IPS DF 6.9 (cell line): ENCODE results near the gene COL27A1.

Experiments used
- DNase-seq: peaks from one replicate; pipeline ENCODE4 v3.0.0-alpha.2; 2013; ENCODE audit warnings: low read depth, low spot score
- H3K27ac ChIP-seq: one replicate; pipeline ENCODE4 v1.5.1; 2013; ENCODE audit warnings: low read length, control low read depth
- H3K27me3 ChIP-seq: 2 replicates; pipeline ENCODE4 v1.6.1; 2013; ENCODE audit warnings: mild to moderate bottlenecking, low read length; ENCODE audit not compliant: control insufficient read depth, insufficient read depth
- H3K36me3 ChIP-seq: 2 replicates; pipeline ENCODE4 v1.6.1; 2013; ENCODE audit warnings: low read length; ENCODE audit not compliant: control insufficient read depth, insufficient read depth
- H3K4me1 ChIP-seq: 2 replicates; pipeline ENCODE4 v1.6.1; 2013; ENCODE audit warnings: low read length; ENCODE audit not compliant: control insufficient read depth, insufficient read depth
- H3K4me3 ChIP-seq: 2 replicates; pipeline ENCODE4 v1.5.1; 2013; ENCODE audit warnings: mild to moderate bottlenecking, low read length
- H3K9me3 ChIP-seq: 2 replicates; pipeline ENCODE4 v1.6.1; 2013; ENCODE audit warnings: low read length, inconsistent platforms; ENCODE audit not compliant: control insufficient read depth, insufficient read depth
- WGBS: extraction: QIAGEN DNeasy Blood & Tissue Kit; methylation state at CpG from one replicate; pipeline ENCODE4 v1.1.7; 2013; ENCODE audit warnings: mixed read lengths, missing lambda C conversion rate; ENCODE audit not compliant: insufficient read length, insufficient coverage; 5-methylcytosine and 5-hydroxymethylcytosine counted together

COL27A1 gene

DNA sequence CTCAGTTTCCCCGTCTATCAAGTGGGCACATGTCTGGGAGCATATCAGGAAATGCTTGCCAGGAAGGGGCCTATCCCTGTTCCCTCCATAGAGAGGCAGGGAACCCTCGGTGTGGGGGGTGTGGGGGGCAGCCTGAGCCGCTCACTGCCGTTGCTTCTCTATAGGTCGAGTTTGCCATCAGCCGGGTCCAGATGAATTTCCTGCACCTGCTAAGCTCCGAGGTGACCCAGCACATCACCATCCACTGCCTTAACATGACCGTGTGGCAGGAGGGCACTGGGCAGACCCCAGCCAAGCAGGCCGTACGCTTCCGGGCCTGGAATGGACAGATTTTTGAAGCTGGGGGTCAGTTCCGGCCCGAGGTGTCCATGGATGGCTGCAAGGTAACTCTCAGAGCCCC, 153.8 kb downstream of the COL27A1 start:
- no peaks in the 10 kb centered on the region; the same call in 1 of the 2 replicates for H3K4me1 ChIP-seq
- no peak overlapping the region for H3K4me3 ChIP-seq
- no peaks in the 10 kb centered on the region for H3K27me3 ChIP-seq
- WGBS, result no CpG with 5 or more reads among the region's 13 CpGs
- no peaks in the 10 kb centered on the region for H3K9me3 ChIP-seq
- no peak overlapping the region for H3K27ac ChIP-seq
- DNase-seq, result no peak
- H3K36me3 ChIP-seq, result 0 out of 2 replicates have a peak, but pooled peaks cover 2% of the 10 kb centered on the region

- Histone ChIP-seq H3K4me1 (no peaks in the 10 kb centered on the region; the same call in 1 of the 2 replicates), H3K9me3 (no peaks in the 10 kb centered on the region), H3K4me3 (no peak overlapping the region), H3K27me3 (no peaks in the 10 kb centered on the region), H3K36me3 (0 out of 2 replicates have a peak, but pooled peaks cover 2% of the 10 kb centered on the region), H3K27ac (no peak overlapping the region)
- DNase-seq, result no peak
- no CpG with 5 or more reads among the region's 22 CpGs for WGBS
These were observed 155.4 kb downstream of the COL27A1 start for GRCh38 chr9:114310471-114311450.

GRCh38 chr9:114311571-114312512, 156.5 kb downstream of the COL27A1 start:
- 100% methylated on average over 1 of the region's 28 CpGs for WGBS

DNA sequence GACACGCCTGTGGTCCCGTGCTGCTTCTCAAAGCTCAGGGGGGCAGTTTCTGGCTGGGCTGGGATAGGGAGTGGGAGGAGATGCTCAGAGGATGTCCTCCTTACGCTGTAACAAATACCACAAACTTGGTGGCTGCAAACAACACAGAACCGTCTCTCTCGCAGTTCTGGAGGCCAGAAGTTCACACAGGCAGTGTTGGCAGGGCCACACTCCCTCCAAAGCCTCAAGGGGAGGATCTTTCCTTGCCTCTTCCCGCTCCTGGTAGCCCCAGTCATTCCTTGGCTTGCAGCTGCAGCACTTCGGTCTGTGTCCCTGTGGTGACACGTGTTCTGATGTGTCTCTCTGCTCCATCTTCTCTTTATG, 157.2 kb downstream of the COL27A1 start:
- DNase-seq, result no peak
- no peaks in the 10 kb centered on the region; the same call in 1 of the 2 replicates for H3K4me1 ChIP-seq
- 0 out of 2 replicates have a peak, but pooled peaks cover 2% of the 10 kb centered on the region for H3K36me3 ChIP-seq
- no CpG with 5 or more reads among the region's 8 CpGs for WGBS
- no peak overlapping the region for H3K27ac ChIP-seq
- no peak overlapping the region for H3K4me3 ChIP-seq
- H3K9me3 ChIP-seq, result no peaks in the 10 kb centered on the region
- H3K27me3 ChIP-seq, result no peaks in the 10 kb centered on the region

More at GRCh38 chr9:114311571-114312512, 156.5 kb downstream of the COL27A1 start:
- H3K27ac ChIP-seq, result no peak overlapping the region
- H3K4me1 ChIP-seq, result no peaks in the 10 kb centered on the region; the same call in 1 of the 2 replicates
- no peaks in the 10 kb centered on the region for H3K9me3 ChIP-seq
- H3K27me3 ChIP-seq, result no peaks in the 10 kb centered on the region
- no peak overlapping the region for H3K4me3 ChIP-seq
- DNase-seq, result no peak
- 0 out of 2 replicates have a peak, but pooled peaks cover 2% of the 10 kb centered on the region for H3K36me3 ChIP-seq

GRCh38 chr9:114313186-114313585, 157.8 kb downstream of the COL27A1 start:
- no peaks in the 10 kb centered on the region for H3K9me3 ChIP-seq
- H3K4me3 ChIP-seq, result no peak overlapping the region
- H3K36me3 ChIP-seq, result no peaks in the 10 kb centered on the region
- no peak for DNase-seq
- H3K27me3 ChIP-seq, result no peaks in the 10 kb centered on the region
- H3K4me1 ChIP-seq, result no peaks in the 10 kb centered on the region; the same call in 1 of the 2 replicates
- WGBS, result no CpG with 5 or more reads among the region's 8 CpGs
- no peak overlapping the region for H3K27ac ChIP-seq

DNA sequence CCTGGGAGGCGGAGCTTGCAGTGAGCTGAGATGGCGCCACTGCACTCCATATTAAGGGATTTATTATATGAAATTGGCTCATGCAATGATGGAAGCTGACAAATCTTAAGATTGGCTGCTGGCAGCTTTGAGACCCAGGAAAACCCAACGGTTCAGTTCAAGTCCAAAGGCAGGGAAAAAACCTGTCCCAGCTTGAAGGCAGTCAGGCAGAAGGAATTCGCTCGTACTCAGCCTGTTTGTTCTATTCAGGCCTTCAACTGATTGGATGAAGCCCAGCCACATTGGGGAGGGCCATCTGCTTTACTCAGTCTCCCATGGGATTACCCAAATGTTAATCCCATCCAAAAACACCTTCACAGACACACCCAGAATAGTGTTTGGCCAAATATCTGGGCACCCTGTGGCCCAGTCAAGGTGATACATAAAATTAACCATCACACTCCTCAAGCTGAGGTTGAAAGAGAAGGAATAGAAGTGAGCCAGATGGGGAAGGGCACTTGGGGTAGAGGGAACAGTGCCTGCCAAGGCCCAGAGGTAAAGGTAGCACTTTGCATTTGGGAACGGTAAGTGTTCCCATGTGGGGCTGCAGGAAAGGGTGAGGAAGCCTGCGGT, 159.0 kb downstream of the COL27A1 start:
- DNase-seq, result no peak
- Histone ChIP-seq H3K36me3 (no peaks in the 10 kb centered on the region), H3K4me1 (no peaks in the 10 kb centered on the region; the same call in 1 of the 2 replicates), H3K9me3 (no peaks in the 10 kb centered on the region), H3K27ac (no peak overlapping the region), H3K27me3 (no peaks in the 10 kb centered on the region), H3K4me3 (no peak overlapping the region)
- no CpG with 5 or more reads among the region's 7 CpGs for WGBS

DNA sequence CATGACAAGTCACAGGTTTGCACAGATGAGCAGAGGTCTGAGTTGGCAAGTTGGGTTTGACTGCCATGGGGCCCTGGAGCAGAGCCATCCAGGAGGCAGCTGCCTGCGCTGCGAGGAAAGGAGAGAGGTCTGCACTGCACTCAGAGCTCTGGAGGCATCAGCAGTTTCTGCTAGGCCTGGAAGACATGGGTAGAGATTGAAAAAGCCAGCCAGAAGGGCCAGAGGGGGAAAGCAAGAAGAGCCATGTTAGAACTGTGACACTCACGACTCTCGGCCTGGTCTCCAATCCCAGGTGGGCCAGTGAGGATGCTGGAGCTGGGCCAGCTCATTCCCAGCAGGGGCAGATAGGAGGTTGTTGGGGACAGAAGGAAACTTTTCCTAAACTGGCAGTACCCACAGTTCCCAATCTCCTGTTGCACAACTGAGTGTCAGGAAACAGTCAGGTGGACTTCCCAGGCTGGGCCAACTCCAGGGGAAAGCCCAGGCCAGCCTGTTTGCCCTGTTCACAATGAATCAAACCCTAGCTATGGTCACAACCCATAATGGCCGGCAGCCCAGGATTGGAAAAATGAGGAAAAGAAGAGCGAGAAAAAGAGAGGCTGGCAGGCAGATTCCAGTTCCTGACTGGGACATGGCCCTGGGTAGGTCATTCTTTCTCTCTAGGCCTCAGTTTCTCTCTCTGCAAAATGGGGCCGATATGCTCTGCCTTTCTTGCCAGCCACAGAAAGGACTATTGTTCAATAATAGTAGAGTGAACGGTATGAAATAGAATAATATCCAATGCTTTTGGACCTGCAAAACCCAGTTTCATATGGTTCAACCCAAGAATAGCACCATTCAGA, 159.8 kb downstream of the COL27A1 start:
- H3K27ac ChIP-seq, result no peak overlapping the region
- H3K4me1 ChIP-seq, result no peaks in the 10 kb centered on the region; the same call in 1 of the 2 replicates
- WGBS, result no CpG with 5 or more reads among the region's 8 CpGs
- no peaks in the 10 kb centered on the region for H3K9me3 ChIP-seq
- H3K4me3 ChIP-seq, result no peak overlapping the region
- no peak for DNase-seq
- no peaks in the 10 kb centered on the region for H3K36me3 ChIP-seq
- H3K27me3 ChIP-seq, result no peaks in the 10 kb centered on the region

DNA sequence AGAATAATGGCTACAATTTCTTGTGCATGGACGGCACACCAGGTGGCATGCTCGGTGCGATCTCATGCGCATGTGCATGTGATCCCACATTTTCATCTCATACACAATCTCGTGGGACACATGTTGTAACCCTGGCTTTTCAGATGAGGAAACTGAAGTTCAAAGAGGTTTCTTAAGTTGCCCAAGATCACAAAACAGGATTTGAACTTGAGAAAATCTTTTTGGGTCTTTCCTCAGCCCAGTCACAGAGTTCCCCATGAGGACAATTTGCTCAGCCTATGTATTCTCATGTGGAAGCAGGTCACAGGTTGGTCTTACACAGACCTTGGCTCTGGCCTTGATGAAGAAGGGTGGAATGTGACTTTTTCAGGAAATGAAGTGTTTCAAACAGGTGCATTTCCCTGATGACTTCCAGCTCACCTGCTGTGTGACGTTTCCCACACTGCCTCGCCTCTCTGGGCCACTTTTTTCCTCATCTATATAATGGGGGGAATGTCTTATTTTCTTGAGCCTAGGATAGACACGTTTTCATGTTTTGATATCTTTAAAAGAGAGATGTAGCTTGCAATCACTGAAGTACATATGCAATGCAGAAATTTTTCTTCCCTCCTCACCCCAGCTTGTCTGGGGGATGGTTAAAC, 160.5 kb downstream of the COL27A1 start:
- no CpG with 5 or more reads among the region's 8 CpGs for WGBS
- no peaks in the 10 kb centered on the region for H3K36me3 ChIP-seq
- H3K27ac ChIP-seq, result no peak overlapping the region
- no peak overlapping the region for H3K4me3 ChIP-seq
- no peak for DNase-seq
- H3K4me1 ChIP-seq, result no peaks in the 10 kb centered on the region; the same call in 1 of the 2 replicates
- H3K9me3 ChIP-seq, result no peaks in the 10 kb centered on the region
- H3K27me3 ChIP-seq, result no peaks in the 10 kb centered on the region

DNA sequence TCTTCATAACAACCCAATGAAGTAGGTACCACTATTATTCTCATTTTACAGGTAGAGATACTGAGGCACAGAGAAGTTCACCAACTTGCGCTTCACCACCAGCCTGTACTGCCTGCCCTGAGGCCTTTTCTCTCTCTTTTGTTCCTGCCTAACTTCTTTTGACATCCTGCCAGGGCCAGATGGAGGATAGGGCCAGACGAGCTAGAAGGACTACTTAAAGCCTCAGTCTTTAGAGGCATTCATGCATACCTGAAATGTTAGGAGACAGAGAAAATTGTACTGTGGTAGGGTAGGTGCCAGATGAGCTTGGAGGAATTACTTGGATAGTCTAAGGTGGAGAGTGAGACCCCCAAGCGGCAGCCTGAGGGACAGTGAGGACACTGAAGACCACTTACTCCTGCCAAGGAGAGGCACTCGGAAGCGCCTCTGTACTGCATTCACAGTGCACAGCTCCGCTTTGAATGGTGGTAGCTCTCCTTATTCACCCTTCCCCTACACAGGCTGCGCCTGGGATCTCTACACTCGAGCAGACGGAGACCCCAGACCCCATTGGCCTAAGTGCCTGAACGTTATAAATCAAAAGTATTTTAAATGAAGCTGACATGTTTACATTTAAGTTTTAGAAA, 161.4 kb downstream of the COL27A1 start:
- Histone ChIP-seq H3K27me3 (no peaks in the 10 kb centered on the region), H3K9me3 (no peaks in the 10 kb centered on the region), H3K36me3 (no peaks in the 10 kb centered on the region), H3K27ac (no peak overlapping the region), H3K4me3 (no peak overlapping the region), H3K4me1 (no peaks in the 10 kb centered on the region; the same call in 1 of the 2 replicates)
- no CpG with 5 or more reads among the region's 10 CpGs for WGBS
- no peak for DNase-seq
